IPS-20b (cell line): ENCODE results near the gene GRM2.

Source experiments
- H3K27ac ChIP-seq: one replicate; pipeline ENCODE4 v1.5.1; 2013; ENCODE audit warnings: low read length
- H3K27me3 ChIP-seq: 2 replicates; pipeline ENCODE4 v1.6.1; 2013; ENCODE audit warnings: mild to moderate bottlenecking, low read length, inconsistent platforms; ENCODE audit not compliant: insufficient read depth
- H3K36me3 ChIP-seq: 2 replicates; pipeline ENCODE4 v1.6.1; 2013; ENCODE audit warnings: low read depth, mild to moderate bottlenecking, inconsistent platforms, low read length, moderate library complexity; ENCODE audit not compliant: insufficient read depth
- H3K4me1 ChIP-seq: 2 replicates; pipeline ENCODE4 v1.6.1; 2013; ENCODE audit warnings: mild to moderate bottlenecking, control low read depth, inconsistent platforms, low read length, moderate library complexity; ENCODE audit not compliant: insufficient read depth
- H3K4me3 ChIP-seq: 2 replicates; pipeline ENCODE4 v1.5.1; 2013; ENCODE audit warnings: mild to moderate bottlenecking, low read length, inconsistent platforms
- H3K9ac ChIP-seq: 2 replicates; pipeline ENCODE4 v1.6.1; 2013; ENCODE audit warnings: low read depth, mild to moderate bottlenecking, inconsistent platforms, low read length, moderate library complexity
- H3K9me3 ChIP-seq: 2 replicates; pipeline ENCODE4 v1.6.1; 2013; ENCODE audit warnings: mild to moderate bottlenecking, low read depth, low read length, inconsistent platforms; ENCODE audit not compliant: insufficient read depth

Gene GRM2

GRCh38 chr3:51673181-51673801 lies 33.6 kb upstream of the GRM2 start:
- peaks cover 9% of the 10 kb centered on the region for H3K4me1 ChIP-seq
- peaks cover 9% of the 10 kb centered on the region; the same call in 1 of the 2 replicates for H3K27me3 ChIP-seq
- H3K36me3 ChIP-seq = no peaks in the 10 kb centered on the region
- no peaks in the 10 kb centered on the region for H3K9me3 ChIP-seq
- no peak overlapping the region for H3K27ac ChIP-seq
- H3K4me3 ChIP-seq = no peak overlapping the region
- H3K9ac ChIP-seq = no peak overlapping the region

DNA sequence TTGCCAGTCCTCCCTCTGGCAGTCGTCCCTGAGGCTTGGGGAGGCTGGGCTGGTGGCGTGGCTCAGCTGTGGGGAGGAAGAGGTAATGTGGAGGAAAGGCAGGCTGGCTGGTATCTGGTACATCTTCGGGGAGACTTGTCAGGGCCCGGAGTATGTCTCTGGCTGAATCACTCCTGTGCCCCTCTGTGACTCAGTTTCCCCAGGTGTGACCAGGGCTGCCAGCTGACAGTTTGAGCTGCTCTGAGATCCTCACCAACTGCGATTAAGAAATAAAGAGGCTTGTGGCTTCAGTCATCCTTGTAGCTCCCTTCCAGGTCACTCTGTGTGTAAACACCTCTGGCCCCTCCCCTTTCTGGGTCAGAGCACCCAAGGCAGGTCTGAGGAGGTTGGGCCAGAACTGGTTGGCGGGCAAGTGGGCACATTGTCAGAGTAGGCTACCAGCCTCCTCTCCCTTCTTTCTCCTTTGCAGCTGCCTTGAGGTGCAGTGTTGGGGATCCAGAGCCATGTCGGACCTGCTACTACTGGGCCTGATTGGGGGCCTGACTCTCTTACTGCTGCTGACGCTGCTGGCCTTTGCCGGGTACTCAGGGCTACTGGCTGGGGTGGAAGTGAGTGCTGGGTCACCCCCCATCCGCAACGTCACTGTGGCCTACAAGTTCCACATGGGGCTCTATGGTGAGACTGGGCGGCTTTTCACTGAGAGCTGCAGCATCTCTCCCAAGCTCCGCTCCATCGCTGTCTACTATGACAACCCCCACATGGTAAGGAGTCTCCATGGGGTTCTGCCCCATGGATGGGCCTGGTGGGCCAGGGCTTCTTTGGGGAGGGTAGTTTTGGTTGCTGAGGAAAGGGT lies 32.8 kb upstream of the GRM2 start:
- H3K36me3 ChIP-seq = no peaks in the 10 kb centered on the region
- H3K27me3 ChIP-seq = peaks cover 9% of the 10 kb centered on the region; the same call in 1 of the 2 replicates
- no peaks in the 10 kb centered on the region for H3K9me3 ChIP-seq
- H3K4me1 ChIP-seq = peaks cover 6% of the 10 kb centered on the region
- no peak overlapping the region for H3K27ac ChIP-seq
- no peak overlapping the region for H3K9ac ChIP-seq
- H3K4me3 ChIP-seq = no peak overlapping the region

- Histone ChIP-seq H3K4me1 (peaks cover 4% of the 10 kb centered on the region; the same call in 1 of the 2 replicates), H3K27ac (no peak overlapping the region), H3K36me3 (no peaks in the 10 kb centered on the region), H3K9me3 (no peaks in the 10 kb centered on the region), H3K9ac (no peak overlapping the region), H3K4me3 (no peak overlapping the region), H3K27me3 (peaks cover 7% of the 10 kb centered on the region; the same call in 1 of the 2 replicates)
These were observed 31.7 kb upstream of the GRM2 start for GRCh38 chr3:51675201-51675611.

- Histone ChIP-seq H3K36me3 (no peaks in the 10 kb centered on the region), H3K27me3 (no peaks in the 10 kb centered on the region), H3K4me3 (no peak overlapping the region), H3K9ac (no peak overlapping the region), H3K4me1 (peaks cover 4% of the 10 kb centered on the region; the same call in 1 of the 2 replicates), H3K9me3 (no peaks in the 10 kb centered on the region), H3K27ac (no peak overlapping the region)
These were observed 30.7 kb upstream of the GRM2 start for GRCh38 chr3:51676102-51676640.

DNA sequence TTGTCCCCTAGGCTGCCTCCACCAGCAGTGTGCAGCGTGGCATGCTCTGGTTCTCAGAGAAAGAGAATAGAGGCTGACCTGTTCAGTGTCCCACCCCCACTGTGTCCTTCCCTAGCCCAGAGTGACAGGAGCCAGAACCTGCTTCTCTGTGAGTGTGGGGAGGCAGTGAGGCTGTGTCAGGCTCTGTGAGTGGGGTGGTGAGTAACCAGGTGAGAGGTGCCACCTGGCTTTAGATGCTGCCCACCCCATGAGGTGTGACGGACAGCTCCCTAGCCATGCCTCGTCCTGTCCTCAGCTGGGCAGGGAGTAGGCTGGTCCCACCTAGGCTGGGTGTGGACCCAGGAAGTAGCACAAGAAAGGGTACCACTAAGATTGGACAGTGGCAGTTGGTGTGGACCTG lies 29.5 kb upstream of the GRM2 start:
- H3K4me3 ChIP-seq = no peak overlapping the region
- no peak overlapping the region for H3K27ac ChIP-seq
- peaks cover 4% of the 10 kb centered on the region for H3K4me1 ChIP-seq
- no peaks in the 10 kb centered on the region for H3K9me3 ChIP-seq
- no peaks in the 10 kb centered on the region for H3K27me3 ChIP-seq
- no peak overlapping the region for H3K9ac ChIP-seq
- H3K36me3 ChIP-seq = no peaks in the 10 kb centered on the region

GRCh38 chr3:51678186-51678585 lies 28.7 kb upstream of the GRM2 start:
- Histone ChIP-seq H3K27me3 (no peaks in the 10 kb centered on the region), H3K36me3 (no peaks in the 10 kb centered on the region), H3K4me3 (no peak overlapping the region), H3K27ac (no peak overlapping the region), H3K4me1 (peaks cover 4% of the 10 kb centered on the region), H3K9me3 (no peaks in the 10 kb centered on the region), H3K9ac (no peak overlapping the region)

GRCh38 chr3:51678641-51679040 lies 28.2 kb upstream of the GRM2 start:
- no peak overlapping the region for H3K4me3 ChIP-seq
- H3K4me1 ChIP-seq = peaks cover 4% of the 10 kb centered on the region
- H3K27me3 ChIP-seq = no peaks in the 10 kb centered on the region
- H3K27ac ChIP-seq = no peak overlapping the region
- no peak overlapping the region for H3K9ac ChIP-seq
- no peaks in the 10 kb centered on the region for H3K36me3 ChIP-seq
- no peaks in the 10 kb centered on the region for H3K9me3 ChIP-seq

DNA sequence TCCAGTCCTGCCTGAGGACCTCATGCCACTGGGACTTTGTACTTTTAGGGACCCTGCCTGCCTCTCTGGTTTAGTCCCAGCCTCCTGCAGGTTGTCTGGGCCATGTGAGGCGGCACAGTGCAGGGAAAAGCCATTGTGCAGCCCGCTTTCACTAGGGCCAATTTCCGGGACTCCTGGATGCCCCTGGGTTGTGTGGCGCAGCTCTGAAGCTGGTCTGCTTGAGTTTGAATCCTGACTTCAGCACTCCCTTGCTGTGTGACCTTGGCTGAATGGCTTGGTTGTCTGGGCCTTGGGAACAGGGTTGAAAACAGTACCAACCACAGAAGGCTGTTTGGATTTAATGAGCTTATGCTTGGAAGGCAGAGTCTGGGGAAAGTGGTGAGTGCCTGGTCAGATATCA lies 27.6 kb upstream of the GRM2 start:
- Histone ChIP-seq H3K4me3 (no peak overlapping the region), H3K36me3 (no peaks in the 10 kb centered on the region), H3K27ac (no peak overlapping the region), H3K27me3 (no peaks in the 10 kb centered on the region), H3K4me1 (peaks cover 4% of the 10 kb centered on the region), H3K9me3 (no peaks in the 10 kb centered on the region), H3K9ac (no peak overlapping the region)

DNA sequence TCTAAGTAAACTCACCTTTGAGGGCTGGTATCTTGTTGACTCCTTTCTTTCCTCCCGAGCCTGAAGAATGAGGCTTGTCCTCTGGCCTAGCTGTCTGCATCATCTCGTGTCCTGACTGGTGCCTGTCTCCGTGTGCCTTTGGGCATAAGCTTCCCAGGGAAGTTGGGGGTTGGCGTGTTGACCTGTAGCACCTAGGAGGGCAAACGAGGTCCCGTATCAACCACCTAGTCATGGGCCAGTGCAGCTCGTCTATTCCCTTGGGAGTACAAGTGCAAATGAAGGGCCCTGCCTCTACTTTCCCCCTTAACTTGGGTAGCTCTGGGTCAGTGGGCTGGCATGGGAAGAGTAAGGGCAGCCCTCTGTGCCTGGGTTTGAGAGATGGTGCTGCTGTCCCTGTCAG lies 27.1 kb upstream of the GRM2 start:
- H3K36me3 ChIP-seq = no peaks in the 10 kb centered on the region
- no peaks in the 10 kb centered on the region for H3K9me3 ChIP-seq
- H3K4me3 ChIP-seq = no peak overlapping the region
- H3K9ac ChIP-seq = no peak overlapping the region; the same call in 1 of the 2 replicates
- H3K27ac ChIP-seq = no peak overlapping the region
- H3K27me3 ChIP-seq = no peaks in the 10 kb centered on the region
- peaks cover 4% of the 10 kb centered on the region for H3K4me1 ChIP-seq

DNA sequence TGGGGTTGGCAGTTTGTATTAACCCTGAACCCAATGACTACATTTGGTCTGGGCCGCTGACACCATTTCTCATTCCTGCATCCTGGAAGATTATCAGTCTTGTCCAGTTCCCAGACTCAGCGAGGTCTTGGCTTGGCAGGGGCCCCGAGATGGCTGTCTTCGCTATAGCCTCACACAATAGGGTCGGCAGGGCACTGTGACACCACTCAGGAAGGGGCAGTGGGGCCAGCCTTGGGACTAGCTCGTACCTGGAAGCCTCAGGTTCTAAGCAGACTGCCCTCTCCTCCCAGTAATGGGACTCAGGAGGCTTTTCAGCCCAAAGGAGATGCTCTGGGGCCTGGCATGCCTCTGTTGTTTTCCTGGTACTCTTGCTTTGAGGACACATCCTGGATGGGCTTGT lies 26.7 kb upstream of the GRM2 start:
- no peak overlapping the region for H3K27ac ChIP-seq
- peaks cover 4% of the 10 kb centered on the region for H3K4me1 ChIP-seq
- no peaks in the 10 kb centered on the region for H3K36me3 ChIP-seq
- no peak overlapping the region for H3K4me3 ChIP-seq
- H3K27me3 ChIP-seq = no peaks in the 10 kb centered on the region
- no peaks in the 10 kb centered on the region for H3K9me3 ChIP-seq
- no peak overlapping the region; the same call in 1 of the 2 replicates for H3K9ac ChIP-seq

- Histone ChIP-seq H3K27ac (no peak overlapping the region), H3K36me3 (no peaks in the 10 kb centered on the region; the same call in 1 of the 2 replicates), H3K9me3 (no peaks in the 10 kb centered on the region), H3K27me3 (no peaks in the 10 kb centered on the region), H3K9ac (no peak overlapping the region), H3K4me3 (no peak overlapping the region), H3K4me1 (peaks cover 4% of the 10 kb centered on the region)
These were observed 26.1 kb upstream of the GRM2 start for GRCh38 chr3:51680663-51681230.
